IPS DF 6.9 (cell line): ENCODE measurements around the gene BTBD18.
"Not testable (repeated sequence)": the region's sequence is repeated elsewhere in the genome, so short reads cannot be mapped to it uniquely, and the experiment has no call there.

Experiments
- DNase-seq: peaks from one replicate; pipeline ENCODE4 v3.0.0-alpha.2; 2013; ENCODE audit warnings: low read depth, low spot score
- H3K27ac ChIP-seq: one replicate; pipeline ENCODE4 v1.5.1; 2013; ENCODE audit warnings: low read length, control low read depth
- H3K27me3 ChIP-seq: 2 replicates; pipeline ENCODE4 v1.6.1; 2013; ENCODE audit warnings: mild to moderate bottlenecking, low read length; ENCODE audit not compliant: control insufficient read depth, insufficient read depth
- H3K36me3 ChIP-seq: 2 replicates; pipeline ENCODE4 v1.6.1; 2013; ENCODE audit warnings: low read length; ENCODE audit not compliant: control insufficient read depth, insufficient read depth
- H3K4me1 ChIP-seq: 2 replicates; pipeline ENCODE4 v1.6.1; 2013; ENCODE audit warnings: low read length; ENCODE audit not compliant: control insufficient read depth, insufficient read depth
- H3K4me3 ChIP-seq: 2 replicates; pipeline ENCODE4 v1.5.1; 2013; ENCODE audit warnings: mild to moderate bottlenecking, low read length
- H3K9me3 ChIP-seq: 2 replicates; pipeline ENCODE4 v1.6.1; 2013; ENCODE audit warnings: low read length, inconsistent platforms; ENCODE audit not compliant: control insufficient read depth, insufficient read depth
- WGBS: extraction: QIAGEN DNeasy Blood & Tissue Kit; methylation state at CpG from one replicate; pipeline ENCODE4 v1.1.7; 2013; ENCODE audit warnings: mixed read lengths, missing lambda C conversion rate; ENCODE audit not compliant: insufficient read length, insufficient coverage; 5-methylcytosine and 5-hydroxymethylcytosine counted together

BTBD18 gene

DNA sequence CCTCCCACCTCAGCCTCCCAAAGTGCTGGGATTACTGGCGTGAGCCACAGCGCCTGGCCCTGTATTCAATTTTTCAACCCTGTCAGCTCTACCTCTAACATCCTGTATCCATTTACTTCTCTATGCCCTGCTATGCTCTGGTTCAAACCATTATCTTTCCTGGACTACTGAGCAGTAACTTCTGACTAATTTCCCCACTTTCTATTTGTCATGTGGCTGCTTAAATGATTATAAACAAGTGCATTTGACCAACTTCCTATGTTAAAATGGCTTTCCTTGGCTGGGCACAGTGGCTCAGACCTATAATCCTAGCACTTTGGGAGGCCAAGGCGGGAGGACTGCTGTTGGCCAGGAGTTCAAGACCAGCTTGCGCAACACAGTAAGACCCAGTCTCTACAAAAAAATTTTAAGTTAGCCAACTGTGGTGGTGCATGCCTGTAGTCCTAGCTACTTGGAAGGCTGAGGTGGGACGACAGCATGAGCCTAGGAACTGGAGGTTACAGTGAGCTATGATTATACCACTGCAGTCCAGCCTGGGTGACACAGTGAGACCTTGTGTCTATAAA lies 41.7 kb downstream of the BTBD18 start:
- H3K36me3 ChIP-seq: no peaks in the 10 kb centered on the region
- no peaks in the 10 kb centered on the region for H3K27me3 ChIP-seq
- no peak overlapping the region for H3K4me3 ChIP-seq
- WGBS: no CpG with 5 or more reads among the region's 5 CpGs
- no peaks in the 10 kb centered on the region for H3K4me1 ChIP-seq
- DNase-seq: no peak
- no peak overlapping the region for H3K27ac ChIP-seq
- no peaks in the 10 kb centered on the region for H3K9me3 ChIP-seq

DNA sequence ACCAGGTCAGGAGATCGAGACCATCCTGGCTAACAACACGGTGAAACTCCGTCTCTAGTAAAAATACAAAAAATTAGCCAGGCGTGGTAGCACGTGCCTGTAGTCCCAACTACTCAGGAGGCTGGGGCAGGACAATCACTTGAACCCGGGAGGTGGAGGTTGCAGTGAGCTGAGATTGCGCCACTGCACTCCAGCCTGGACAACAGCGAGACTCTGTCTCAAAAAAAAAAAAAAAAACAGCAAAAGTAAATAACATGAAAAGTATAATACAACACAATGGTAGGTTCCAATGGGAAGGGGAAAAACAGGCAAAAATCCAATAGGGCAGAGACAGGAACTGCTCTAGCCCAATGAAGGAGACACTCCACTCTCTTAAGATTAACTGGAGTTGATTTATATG lies 46.2 kb downstream of the BTBD18 start:
- not testable (repeated sequence) for DNase-seq, H3K9me3 ChIP-seq, H3K27ac ChIP-seq, H3K36me3 ChIP-seq, H3K4me3 ChIP-seq, H3K4me1 ChIP-seq, H3K27me3 ChIP-seq
- no CpG with 5 or more reads among the region's 8 CpGs for WGBS

DNA sequence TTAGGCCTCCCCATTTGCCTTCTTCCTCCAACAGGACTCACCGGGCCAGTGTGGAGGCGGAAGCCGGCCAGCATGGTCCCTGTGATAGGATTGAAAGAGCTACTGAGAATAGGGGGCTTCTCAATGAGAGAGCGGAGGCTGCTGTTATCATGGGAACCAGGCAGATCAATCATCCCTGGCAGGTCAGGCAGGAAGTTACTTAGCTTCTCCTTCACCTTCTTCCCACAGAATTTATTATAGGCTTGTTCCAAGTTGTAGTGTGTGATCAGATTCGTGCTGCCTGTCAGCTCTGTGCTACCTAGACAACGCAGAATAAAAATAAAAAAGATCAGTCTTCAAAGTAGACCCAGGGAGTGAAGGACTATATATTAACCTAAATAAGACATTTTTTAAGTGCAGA lies 46.7 kb downstream of the BTBD18 start:
- H3K27ac ChIP-seq: no peak overlapping the region
- no peaks in the 10 kb centered on the region for H3K4me1 ChIP-seq
- H3K27me3 ChIP-seq: no peaks in the 10 kb centered on the region
- H3K36me3 ChIP-seq: peaks cover 5% of the 10 kb centered on the region; the same call in 1 of the 2 replicates
- H3K9me3 ChIP-seq: no peaks in the 10 kb centered on the region
- H3K4me3 ChIP-seq: no peak overlapping the region
- no CpG with 5 or more reads among the region's 6 CpGs for WGBS
- no peak for DNase-seq

DNA sequence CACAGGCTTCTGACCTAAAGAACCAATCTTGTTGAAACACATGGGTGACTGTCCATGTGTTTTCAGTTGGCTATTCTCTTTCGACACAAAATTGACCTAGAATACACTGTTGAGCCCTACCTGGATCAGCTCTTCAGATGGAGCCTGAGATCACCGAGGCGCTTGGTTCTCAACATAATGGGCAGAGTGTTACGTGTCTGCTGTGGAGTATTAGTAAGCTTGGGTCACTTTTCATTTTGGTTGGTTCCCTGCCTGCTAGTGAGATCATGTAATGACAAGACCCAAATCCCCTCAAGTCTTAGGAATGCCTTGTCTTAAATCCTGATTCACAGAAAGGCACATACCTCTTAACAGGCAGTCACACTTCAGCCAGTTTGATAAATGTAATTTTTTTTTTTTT lies 48.3 kb downstream of the BTBD18 start:
- Histone ChIP-seq H3K27ac (no peak overlapping the region), H3K27me3 (no peaks in the 10 kb centered on the region), H3K36me3 (peaks cover 14% of the 10 kb centered on the region), H3K4me3 (no peak overlapping the region), H3K4me1 (no peaks in the 10 kb centered on the region), H3K9me3 (no peaks in the 10 kb centered on the region)
- no peak for DNase-seq
- no CpG with 5 or more reads among the region's 4 CpGs for WGBS

DNA sequence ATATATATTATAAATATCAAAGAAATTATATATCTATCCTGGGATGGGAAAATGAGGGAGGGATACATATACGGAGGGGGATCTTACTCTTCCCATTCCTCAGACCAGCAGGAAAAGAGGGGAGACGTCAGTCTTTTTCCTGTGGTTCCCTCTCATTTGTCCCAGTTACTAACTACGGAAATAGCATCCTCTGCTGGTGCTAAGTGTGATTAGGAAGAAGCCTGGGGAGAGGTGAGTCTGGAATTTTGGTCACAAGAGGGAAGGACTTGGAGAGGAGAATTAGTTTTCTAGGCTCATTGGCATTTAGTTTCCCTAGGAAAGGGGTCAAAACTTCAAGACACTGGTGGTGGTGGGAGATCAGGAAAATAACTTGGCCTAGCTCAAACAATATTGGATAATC lies 51.2 kb downstream of the BTBD18 start:
- H3K4me1 ChIP-seq: no peaks in the 10 kb centered on the region
- H3K9me3 ChIP-seq: no peaks in the 10 kb centered on the region
- no peak for DNase-seq
- no CpG with 5 or more reads among the region's 3 CpGs for WGBS
- H3K4me3 ChIP-seq: no peak overlapping the region
- peaks cover 28% of the 10 kb centered on the region for H3K36me3 ChIP-seq
- no peaks in the 10 kb centered on the region; the same call in 1 of the 2 replicates for H3K27me3 ChIP-seq
- no peak overlapping the region for H3K27ac ChIP-seq

DNA sequence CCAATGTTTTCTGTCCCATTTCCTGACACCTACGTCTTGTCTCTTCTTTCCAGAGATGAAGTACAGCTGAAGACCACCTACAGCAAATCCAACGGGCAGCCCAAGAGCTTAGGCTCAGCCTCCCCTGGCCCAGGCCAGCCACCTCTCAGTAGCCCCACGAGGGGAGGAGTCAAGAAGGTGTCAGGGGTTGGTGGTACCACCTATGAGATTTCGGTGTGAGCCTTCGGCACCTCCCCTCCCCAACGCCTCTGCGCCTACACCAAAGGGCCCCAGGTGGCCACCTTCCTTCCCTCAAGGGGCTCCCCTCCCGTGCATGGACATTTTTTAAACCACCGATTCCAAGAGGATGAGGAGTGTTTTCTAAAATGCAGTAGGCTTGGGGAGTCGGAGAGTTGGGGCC lies 51.8 kb downstream of the BTBD18 start:
- H3K36me3 ChIP-seq: peaks cover 27% of the 10 kb centered on the region
- H3K27me3 ChIP-seq: no peaks in the 10 kb centered on the region; the same call in 1 of the 2 replicates
- H3K9me3 ChIP-seq: no peaks in the 10 kb centered on the region
- H3K4me3 ChIP-seq: no peak overlapping the region
- DNase-seq: no peak
- H3K4me1 ChIP-seq: no peaks in the 10 kb centered on the region
- H3K27ac ChIP-seq: no peak overlapping the region
- WGBS: no CpG with 5 or more reads among the region's 10 CpGs

DNA sequence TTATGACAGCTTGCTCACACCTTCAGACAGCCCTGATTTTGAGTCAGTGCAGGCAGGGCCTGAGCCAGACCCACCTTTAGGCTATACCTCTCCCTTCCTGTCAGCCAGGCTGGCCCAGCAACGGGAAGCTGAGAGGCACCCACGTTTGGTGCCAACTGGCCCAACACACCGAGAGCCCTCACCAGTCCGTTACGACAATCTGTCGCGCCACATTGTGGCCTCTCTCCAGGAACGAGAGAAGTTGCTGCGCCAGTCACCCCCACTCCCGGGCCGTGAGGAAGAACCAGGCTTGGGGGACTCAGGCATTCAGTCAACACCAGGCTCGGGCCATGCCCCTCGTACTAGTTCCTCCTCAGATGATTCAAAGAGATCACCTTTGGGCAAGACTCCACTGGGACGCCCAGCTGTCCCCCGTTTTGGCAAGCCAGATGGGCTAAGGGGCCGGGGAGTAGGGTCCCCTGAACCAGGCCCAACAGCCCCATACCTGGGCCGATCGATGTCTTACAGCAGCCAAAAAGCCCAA lies 52.7 kb downstream of the BTBD18 start:
- Histone ChIP-seq H3K4me3 (no peak overlapping the region), H3K27ac (no peak overlapping the region), H3K27me3 (no peaks in the 10 kb centered on the region; the same call in 1 of the 2 replicates), H3K9me3 (no peaks in the 10 kb centered on the region), H3K36me3 (peaks cover 22% of the 10 kb centered on the region), H3K4me1 (no peaks in the 10 kb centered on the region)
- no peak for DNase-seq
- no CpG with 5 or more reads among the region's 18 CpGs for WGBS
